Measurements from ENCODE around the gene GALK1.
"Not testable (repeated sequence)": the region's sequence is repeated elsewhere in the genome, so short reads cannot be mapped to it uniquely, and the experiment has no call there.

Gene GALK1

DNA sequence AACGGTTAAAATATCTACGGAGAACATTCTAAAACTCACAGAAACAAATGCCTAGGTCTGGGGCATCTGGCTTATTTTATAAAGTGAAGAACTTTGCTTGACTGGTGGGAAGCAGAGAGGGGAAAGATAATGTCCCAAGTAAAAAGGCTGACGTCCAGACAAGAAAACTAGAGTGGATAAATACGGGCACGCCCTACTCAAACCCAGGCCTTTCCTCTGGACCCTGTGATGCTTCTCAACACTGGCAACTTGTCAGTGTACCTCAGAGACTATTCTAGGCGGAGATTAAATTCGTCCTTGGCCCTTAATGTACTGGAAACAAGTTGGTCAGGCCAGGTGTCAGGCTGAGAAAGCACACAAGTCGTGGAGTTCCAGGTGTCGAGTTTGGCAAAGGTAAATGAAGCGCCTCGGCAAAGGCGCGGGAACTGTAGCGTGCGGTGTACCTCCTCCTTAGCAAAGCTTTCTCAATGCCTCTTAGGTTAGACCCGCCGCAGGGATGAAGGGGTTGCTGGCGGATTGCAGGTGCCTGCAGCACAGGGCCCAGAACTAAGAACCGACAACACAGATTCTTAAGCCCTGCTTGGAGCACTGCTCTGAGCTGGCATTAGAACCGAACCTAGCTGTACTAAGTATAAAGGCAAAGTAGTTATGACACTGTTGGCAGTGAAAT, 18.9 kb upstream of the GALK1 start:
- peak; percentile 78 for DNase-seq

DNA sequence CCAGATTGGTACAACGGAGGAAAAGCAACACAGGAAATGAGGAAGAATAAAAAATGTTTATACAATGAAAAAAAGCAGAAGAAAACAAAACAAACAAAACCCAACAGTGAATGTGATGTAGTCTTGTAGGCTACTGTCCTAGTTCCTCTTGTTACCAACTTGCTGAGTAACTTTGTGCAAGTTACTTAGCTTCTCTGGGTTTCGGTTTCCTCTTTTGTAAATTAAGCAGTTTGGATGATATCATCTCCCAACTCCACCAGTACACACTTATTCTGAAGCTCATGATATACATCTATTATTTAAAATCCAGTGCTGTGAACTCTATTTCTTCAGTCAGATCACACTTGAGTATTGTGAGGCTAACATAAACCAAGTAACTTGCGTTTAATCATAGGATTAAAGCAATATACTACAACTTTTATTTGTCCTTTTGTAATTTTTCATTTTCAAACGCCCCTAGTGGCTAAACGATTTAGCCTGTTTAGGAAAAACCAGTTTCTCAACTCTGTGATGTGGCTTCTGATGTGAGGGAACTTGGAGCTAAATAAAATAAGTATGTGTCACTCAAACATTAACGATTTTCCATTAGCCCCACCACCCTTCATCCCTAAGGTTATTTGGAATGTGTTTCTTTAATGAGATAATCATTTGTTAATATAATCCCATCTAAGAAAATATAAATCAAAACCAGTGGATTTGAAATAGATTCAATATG, 18.2 kb upstream of the GALK1 start:
- no peak for DNase-seq

DNA sequence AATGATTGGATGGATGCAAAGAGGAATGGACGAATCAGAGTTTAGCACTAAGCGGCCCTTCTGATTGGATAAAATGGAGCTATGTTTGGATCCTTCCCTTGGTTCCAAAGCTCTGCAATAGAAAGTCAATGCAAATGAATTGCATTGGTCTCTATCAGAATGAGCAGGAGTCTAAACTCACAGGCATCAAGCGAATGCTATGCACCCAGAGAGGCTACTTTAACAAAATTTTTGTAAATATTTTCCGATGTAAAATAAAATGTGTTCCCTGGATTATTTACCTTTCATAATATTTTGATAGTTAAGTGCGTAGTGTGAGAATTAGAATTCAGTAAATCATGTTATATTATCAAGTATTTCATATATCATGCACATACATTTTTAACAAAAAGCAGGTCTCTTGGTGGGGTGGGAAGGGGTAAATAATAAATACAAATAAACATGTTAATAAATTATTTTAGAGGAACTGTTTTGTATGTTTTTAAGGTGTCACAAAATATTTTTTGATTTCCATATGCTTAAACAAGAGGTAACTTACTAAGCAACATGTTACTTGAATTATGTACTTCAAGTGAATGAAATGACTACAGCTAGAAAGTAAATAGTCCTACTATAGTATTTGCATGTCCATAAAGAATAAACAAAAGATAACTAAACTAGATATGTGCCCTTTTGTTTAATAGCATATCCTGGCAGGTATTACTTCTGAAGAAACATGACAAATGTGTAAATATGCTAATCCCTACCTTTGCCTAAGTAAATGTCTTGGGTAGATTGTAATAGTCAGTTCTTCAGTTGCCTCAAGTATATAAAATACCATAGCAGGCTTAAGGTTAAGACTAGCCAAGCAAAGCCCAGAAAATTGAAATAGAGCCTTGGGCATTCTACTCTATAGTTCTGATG, 15.2 kb upstream of the GALK1 start:
- no peak for DNase-seq

DNA sequence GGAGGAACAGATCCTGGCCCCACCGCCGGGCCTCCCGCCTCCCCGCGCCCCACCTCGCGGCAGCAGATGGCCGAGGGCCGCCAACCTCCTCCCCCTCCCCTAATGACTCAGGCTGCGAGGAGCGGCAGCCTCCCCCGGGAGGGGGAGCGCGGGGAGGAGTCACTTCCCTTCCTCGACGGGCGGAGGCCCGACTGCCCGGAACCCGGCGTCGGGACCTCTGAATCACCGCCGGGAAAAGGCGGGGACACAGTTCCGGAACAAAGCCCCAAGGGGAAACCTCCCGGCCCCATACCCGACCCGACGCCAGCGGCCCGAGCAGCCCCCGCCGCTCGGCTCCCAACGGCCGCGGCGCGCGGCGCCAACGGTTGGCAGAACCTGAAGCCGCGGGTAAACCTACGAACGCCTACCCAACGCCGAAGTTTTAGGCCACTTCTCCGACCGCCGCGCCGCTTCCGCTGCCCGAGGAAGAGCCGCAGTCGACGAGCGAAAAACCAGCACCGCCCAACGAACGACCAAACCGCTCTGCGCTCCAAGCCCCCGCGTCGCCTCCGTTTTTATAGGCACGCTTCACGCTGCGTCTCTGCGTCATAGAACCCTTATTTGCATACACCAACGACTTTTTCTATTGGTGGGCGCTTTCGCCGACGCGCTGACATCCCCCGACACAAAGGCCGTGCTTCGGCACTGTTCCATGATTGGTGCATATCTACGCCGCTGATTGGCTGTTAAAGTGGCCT, 14.4 kb upstream of the GALK1 start:
- DNase-seq: peak; percentile 96

DNA sequence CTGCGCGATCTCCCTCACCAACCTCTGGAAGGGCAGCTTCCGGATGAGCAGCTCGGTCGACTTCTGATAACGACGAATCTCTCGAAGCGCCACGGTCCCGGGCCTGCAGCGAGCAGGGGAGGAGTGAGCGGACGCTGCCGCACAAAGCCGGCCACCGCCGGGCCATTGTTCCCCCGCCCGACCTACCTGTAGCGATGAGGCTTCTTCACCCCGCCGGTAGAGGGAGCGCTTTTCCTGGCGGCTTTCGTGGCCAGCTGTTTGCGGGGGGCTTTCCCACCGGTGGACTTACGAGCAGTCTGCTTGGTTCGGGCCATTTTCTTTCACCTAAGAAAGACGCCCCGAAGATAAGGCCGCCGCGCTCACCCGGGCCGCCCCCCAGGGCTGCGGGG, 13.9 kb upstream of the GALK1 start:
- no peak for DNase-seq

DNA sequence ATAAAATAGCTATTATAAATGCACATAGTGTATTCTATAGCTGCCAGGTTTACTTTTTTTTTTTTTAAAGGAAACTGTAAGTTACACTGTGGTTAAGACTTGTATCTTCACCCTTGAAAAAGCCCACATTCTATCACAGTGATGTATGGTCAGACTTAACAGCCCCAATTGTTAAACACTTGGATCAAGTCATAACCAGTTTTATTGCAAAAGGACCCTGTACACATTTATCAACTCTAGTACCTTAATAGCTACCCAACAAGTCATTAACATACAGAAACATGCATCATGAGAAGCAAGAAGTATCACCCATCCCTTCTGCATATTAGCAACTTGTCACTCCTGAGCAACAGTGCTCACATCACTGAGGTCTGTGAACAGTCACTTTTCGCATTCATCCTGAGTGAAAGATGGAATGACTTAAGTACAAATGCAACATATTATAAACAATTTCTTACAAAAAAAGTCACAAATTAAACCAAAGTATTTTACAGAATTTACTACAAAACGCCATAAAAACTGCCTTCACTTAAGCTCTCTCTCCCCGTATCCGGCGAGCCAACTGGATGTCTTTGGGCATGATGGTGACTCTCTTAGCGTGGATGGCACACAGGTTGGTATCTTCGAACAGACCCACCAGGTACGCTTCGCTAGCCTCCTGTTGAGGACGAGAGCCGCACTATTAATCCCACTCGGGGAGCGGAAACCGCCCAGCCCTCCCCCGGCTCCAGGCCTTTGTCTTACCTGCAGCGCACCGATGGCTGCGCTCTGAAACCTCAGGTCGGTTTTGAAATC, 13.3 kb upstream of the GALK1 start:
- DNase-seq: not testable (repeated sequence)

DNA sequence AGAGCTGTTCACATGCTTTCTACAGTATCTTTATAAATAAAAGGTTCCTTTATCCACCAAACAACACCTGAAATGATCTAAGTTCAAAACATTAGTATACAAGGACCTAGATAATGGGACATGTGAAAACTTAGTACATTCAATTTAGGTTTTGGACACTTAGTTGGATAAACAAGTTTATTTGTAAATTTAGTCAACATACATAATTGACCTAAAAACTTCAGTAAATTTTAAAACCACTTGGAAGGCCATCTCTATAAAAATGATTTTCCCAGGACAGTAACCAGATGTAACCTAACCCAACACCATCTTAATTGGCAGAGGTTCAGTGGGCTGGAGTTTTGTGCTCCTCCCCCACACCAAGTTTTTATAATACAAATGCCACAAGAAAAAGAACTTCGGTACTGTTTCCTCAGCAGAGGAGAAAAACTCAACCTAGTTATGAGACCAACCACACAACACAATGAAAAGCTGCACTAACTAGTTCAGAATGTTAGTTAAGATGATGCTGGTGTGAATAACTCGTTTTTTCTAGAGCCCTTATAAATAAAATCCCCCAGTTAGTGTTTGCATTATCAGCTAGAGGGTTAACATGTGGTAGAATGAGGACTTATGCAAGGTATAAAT, 12.4 kb upstream of the GALK1 start:
- no peak for DNase-seq

DNA sequence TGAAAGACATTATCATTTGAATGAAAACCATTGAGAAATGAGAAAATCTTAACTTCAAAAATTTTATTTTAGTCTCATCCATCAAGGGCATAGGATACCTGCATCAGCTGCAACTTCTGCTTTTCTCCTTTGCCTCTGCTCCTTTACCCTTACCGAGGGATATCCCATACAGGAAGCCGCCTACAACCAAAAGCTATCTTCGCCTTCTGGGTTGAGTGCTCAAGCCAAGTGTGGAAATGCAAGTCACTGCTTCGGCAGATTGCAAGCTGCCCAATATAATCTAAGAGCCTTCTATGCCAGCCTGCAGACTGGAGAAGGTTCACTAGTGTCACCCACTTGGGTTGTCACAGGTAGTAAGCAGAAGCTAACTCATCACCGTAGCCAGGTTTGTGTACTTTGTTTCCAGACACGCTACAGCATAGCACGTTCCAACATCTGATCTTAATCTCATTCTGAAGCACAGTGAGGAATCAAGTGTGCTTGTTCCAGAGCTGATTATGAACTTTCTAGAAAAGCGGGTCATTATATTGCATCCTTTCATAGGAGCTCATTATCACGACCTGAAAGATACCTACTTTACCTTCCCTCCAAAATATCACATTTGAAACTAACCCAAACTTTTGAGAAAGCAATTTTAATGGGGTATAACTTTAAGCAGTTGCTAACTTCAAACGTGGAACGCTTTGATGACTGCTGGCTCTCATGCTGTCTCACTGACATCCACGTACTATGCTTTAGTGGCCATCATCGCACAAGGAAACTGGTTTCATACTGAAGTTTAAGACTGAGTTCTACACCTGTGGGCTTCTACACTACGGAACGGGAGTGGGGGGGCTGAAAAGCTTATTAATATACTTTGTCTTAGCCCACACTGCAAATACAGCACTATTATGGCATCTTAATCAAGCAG, 11.6 kb upstream of the GALK1 start:
- DNase-seq: peak; percentile 67

DNA sequence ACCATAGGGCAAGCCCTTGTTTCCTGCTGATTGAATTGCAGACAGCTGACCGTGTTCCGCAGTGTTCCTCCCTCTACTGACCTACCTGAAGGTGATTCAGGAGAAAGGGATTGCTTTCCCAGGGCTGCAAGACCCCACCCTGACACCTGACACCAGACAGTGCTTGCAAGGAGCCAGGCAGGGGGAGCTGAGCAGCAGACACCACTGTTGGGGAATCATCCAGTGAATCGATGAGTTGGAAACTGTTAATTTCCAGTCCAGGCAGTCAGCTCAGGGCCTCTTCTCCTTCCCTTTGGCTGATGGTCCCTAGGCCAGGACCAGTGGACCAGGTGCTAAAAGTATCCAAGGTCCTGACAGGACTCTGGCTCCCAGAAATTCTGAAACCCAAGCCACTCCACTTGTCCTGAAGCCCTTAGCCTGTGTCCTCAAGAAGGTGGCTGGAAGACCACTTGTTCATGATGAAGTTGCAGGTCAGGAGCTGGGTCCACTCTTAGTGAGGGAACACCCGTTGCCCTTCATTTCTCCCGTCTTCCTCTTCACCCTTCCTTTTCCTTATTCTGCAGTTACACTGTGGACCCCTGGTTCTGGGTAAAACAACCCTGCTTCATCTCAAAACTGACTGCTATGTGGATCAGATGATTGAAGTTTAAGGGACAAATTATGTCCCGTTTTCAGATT, 10.1 kb upstream of the GALK1 start:
- DNase-seq: peak; percentile 70

DNA sequence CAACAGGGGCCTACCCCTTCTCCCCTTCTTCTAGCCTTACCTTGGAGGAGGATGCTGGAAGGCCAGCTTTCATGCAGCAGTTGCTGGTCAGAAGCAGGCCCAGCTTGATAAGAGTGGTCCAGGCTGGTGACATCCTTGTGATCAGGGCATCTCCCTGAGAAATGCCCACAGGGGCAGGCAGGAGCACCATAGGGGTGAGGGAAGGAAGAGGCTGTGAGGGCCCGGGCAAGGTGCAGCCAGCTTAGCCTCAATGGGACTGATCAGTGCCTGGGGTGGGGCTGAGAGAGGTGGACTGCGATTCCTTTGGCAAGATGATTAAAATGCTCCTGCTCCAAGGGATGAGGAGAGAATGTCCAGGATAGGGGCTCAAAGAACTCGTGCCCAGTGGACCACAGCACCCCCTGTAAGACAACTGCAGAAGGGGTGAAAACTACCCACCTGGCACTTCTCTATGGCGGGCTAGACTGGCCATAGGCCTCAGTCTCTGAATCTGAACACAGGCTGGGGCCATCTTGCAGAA, 9.5 kb upstream of the GALK1 start:
- peak; percentile 69 for DNase-seq

DNA sequence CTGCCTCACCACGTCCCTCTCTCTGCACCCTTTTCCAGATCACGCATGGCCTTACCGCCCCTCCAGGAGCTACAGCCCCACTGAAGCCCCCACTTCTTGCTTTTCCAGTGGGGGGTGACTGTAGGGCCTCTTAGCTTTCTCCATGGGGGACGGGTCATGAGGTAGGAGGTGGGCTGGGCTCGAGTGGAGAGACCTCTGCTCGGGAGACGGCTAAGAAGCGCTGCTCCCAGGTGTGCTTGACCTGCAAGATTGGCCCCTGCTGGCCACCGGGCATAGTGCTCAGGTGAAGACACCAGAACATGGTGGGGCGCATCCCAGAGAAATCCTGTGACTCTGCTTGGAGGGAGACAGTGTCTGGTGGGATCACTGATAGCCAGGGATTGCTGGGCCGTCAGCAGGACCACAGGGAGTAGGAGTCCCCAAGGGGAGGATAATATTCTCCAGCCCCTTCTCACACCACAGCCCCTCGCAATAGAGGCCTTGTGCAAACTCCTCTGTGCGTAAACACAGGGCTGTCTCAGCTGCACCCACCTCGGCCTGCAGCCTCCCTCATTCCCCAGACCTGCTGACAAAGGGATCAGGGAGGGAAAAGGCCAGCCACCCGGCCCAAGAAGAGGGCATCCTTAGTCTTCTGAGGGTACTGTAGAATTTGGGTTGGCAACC, 8.9 kb upstream of the GALK1 start:
- DNase-seq: peak; percentile 66

DNA sequence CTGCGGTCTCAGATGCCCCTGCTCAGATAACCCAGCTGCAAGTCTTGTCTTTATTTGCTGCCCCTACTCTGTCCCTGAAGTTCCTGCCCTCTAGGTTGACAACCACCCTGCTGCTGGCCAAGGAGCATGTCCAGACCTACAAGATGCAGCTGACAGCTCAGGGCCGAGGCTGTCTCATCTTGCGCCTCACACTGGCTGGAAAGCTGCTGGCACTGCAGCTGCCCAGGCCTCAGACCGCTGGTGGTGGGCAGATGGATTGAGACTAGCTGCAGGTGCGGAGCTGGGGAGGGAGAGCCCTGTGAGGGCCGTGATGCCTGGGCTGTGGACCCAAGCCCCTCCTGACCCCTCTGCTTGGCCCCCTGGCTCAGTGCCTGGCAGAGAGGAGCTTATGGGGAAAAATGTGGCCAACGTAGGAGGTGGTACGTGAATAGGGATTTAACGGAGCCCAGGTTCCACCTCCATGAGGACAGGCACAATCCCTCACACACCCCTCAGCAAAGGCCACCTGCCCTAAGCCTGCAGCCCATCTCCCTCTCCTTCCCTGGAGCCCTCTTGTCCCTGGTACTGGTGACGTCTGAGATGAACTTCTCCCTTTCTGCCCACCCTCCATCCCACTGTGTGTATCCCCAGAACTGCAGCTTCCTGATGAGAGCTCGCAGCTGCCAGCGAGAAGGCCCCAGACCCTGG, 8.3 kb upstream of the GALK1 start:
- DNase-seq: no peak

DNA sequence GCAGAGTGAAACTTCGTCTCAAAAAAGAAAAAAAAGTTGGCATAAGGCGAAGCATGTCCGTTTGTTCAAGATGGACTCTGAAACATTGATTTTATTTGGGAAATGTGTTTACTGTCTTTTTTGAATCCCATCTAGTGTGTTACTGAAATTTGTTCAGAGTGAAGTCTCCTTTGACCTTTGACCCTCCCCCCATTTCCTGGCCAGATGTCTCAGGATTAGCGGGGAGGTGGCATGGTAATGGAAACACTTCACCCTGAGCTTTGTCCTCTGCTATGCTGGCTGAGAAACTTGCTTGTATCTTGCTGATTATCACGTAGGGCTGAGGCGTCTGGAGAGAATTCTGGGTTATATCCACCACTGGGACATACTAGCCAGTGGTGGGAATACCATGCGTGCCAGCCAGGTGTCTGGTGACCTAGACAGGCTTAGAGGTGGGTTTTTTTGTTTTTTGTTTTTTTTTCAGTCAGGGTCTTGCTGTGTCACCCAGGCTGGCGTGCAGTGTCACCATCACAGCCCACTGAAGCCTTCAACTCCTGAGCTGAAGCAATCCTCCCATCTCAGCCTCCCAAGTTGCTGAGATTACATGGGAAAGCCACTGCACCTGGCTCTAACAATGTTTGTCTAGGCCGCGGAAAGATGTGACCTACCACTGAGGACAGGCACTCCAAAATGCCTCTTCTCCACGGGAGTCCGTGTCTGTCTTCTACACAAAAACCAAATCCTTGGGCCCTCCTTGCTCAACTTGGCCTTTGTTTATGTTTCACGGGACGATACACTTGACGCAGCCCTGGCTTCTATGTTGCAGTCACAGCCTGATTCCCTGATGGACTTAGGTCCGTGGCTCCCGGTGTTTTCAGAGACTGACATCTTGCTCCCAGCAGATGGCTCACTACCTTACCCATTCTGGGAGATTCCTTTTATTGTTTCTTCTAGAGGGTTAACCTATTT, 6.6 kb upstream of the GALK1 start:
- DNase-seq: no peak

DNA sequence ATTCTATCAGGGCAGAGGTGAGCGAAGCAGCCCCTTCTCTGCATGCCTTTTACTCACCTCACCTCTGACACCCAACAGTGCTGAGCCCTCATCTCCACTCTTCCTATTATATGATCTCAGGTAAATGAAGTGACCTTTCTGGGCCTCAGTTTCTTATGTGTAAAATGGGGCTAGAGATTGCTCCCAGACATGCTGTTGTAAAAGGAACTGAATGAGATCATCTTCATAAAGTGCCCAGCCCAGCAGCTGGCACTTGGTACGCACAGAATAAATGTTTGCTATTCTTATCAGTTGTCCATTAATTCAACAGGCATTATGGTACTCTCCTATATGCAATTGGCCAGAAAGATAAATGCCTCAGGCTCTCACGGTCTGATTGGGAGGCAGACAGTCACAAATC, 4.5 kb upstream of the GALK1 start:
- DNase-seq: no peak

DNA sequence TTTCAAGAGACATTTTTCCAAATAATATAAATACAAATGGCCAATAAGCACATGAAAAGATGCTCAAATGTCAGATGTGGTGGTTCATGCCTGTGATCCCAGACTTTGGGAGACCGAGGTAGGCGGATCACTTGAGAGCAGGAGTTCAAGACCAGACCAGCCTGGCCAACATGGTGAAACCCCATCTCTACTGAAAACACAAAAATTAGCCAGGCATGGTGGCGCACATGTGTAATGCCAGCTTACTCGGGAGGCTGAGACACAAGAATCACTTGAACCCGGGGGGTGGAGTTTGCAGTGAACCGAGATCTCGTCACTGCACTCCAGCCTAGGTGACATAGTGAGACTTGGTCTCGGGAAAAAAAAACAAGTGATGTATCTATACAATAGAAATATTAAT, 2.9 kb upstream of the GALK1 start:
- no peak for DNase-seq

DNA sequence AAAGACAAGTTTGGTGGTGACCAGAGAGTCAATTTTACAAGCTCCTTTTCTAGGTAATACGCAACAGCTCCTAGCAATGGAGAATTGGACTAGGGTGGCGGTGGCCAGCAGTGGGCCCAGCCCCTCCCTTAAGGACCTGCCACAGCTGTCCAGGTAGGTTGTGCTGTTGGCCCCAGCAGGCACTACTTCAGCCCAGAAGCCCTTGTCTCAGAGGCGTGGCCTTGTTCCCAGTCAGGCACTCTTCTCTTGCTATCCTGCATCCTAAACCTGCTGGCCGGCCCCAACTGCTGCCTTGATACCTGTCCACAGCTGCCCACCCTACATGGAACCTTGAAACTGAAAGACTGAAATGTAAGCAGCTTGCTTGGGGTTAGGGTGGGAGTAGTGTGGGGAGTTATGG, 989 bp upstream of the GALK1 start:
- DNase-seq: no peak

DNA sequence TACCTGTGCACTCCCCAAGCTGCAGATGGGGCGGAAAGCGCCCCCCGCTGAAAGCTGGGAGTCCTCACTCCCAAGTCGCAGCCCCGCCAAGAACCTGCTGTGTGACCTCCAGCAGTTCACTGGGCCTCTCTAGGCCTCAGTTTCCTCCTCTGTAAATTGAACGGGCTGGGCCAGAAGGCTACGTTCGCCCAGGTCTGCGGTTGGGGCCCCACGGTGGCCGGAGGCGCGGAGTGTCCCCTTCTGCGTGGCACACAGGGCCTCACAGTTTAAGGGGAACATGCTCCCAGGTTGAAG, 628 bp downstream of the GALK1 start:
- DNase-seq: no peak

Data from activated effector memory CD4-positive, alpha-beta T cell treated with anti-CD3 and anti-CD28 coated beads, Interleukin-2, amount 50 U/mL, for 16 hours (primary cell).